DMS114 treated with DMSO at 0.1 percent for 48 hours (cell line): ENCODE measurements around the gene TMSB4Y.

Experiments
- DNase-seq: peaks from one replicate; lab custom pipeline; 2025; ENCODE audit not compliant: unreplicated experiment; lab: John Stamatoyannopoulos, UW

TMSB4Y gene

GRCh38 chrY:13703568-13703968 lies at the start of gene TMSB4Y:
TMSB4Y (plus strand) TSS chrY:13703899.
- no peak for DNase-seq

GRCh38 chrY:13664162-13664561 lies 39.5 kb upstream of the TMSB4Y start:
- no peak for DNase-seq

- no peak for DNase-seq
Observed at GRCh38 chrY:13671122-13671521, 32.6 kb upstream of the TMSB4Y start.

GRCh38 chrY:13702276-13702675 lies 1.4 kb upstream of the TMSB4Y start:
- DNase-seq = no peak

- no peak for DNase-seq
Observed at GRCh38 chrY:13704121-13704930, 627 bp downstream of the TMSB4Y start.

GRCh38 chrY:13705197-13705596 lies 1.5 kb downstream of the TMSB4Y start:
- no peak for DNase-seq

- no peak for DNase-seq
Observed at GRCh38 chrY:13708038-13708437, 4.3 kb downstream of the TMSB4Y start.

- DNase-seq = no peak
Observed at GRCh38 chrY:13718996-13719395, 15.3 kb downstream of the TMSB4Y start.

GRCh38 chrY:13729517-13729916 lies 25.8 kb downstream of the TMSB4Y start:
- DNase-seq = no peak

GRCh38 chrY:13738618-13739017 lies 34.9 kb downstream of the TMSB4Y start:
- no peak for DNase-seq

GRCh38 chrY:13751289-13752071 lies 47.8 kb downstream of the TMSB4Y start:
- DNase-seq = no peak

- no peak for DNase-seq
Observed at GRCh38 chrY:13754661-13755060, 51.0 kb downstream of the TMSB4Y start.
